GM12878 (cell line): ENCODE results near the gene GPR31. TPM values are rescaled to one million over a fixed set of nuclear protein-coding genes. Genes with fewer than 3 reads are reported as not detected.

Source experiments
- ATAC-seq: fragments of 200-7000 bp; cut with Tn5 transposase; 3 replicates; pipeline ENCODE4 v1.9.1; 2020; ENCODE audit warnings: mild to moderate bottlenecking, moderate library complexity
- BruUV-seq: library from RNA; stranded (reverse); fragments of 400-500 nt; replicated peaks from 2 replicates; lab custom pipeline; 2021; lab: Mats Ljungman, UMichigan
- CTCF ChIA-PET: fragments of 300-600 bp; sonication (Branson Sonifier 250); formaldehyde crosslinking; extraction: SDS; loops from one replicate; lab custom pipeline; 2021; ENCODE audit warnings: inconsistent platforms; lab: Yijun Ruan, JAX
- POLR2A ChIA-PET: fragments of 350-600 bp; formaldehyde crosslinking; extraction: SDS; loops from one replicate; lab custom pipeline; 2021; ENCODE audit warnings: inconsistent platforms; lab: Charles Lee
- RAD21 ChIA-PET: fragments of 300-600 bp; sonication (Branson Sonifier 250); formaldehyde crosslinking; loops from one replicate; lab custom pipeline; 2023; ENCODE audit warnings: antibody characterized with exemption; ENCODE audit not compliant: unreplicated experiment; lab: Charles Lee
- SMC1A ChIA-PET: fragments of 300-600 bp; sonication (Branson Sonifier 250); formaldehyde crosslinking; loops from one replicate; lab custom pipeline; 2023; ENCODE audit not compliant: unreplicated experiment, uncharacterized antibody; lab: Charles Lee
- DNase-seq: peaks from one replicate; pipeline ENCODE4 v3.0.0-alpha.2; 2011; ENCODE audit warnings: low read depth, low spot score
- FAIRE-seq: peaks from 3 replicates; lab custom pipeline; 2011; peaks lifted over from hg19 to GRCh38; lab: Jason Lieb, UNC
- H2AFZ ChIP-seq: 2 replicates; pipeline ENCODE4 v1.6.0; 2011; ENCODE audit warnings: low read depth, low read length, control low read depth; ENCODE audit not compliant: control insufficient read depth
- H3K27ac ChIP-seq: 2 replicates; pipeline ENCODE4 v1.5.1; 2011; ENCODE audit warnings: control low read depth; ENCODE audit not compliant: control insufficient read depth, insufficient read depth
- H3K27me3 ChIP-seq, 2 experiments: replicated peaks in 1 of 2; 2 replicates each; pipeline versions ENCODE4 v1.6.0 to v1.6.1; 2011; ENCODE audit warnings: low read length in 1 of 2; ENCODE audit not compliant: control insufficient read depth in 2 of 2, insufficient read depth in 2 of 2
- H3K36me3 ChIP-seq, 2 experiments: 2 replicates each; pipeline ENCODE4 v1.5.1; 2011; ENCODE audit warnings: low read length in 1 of 2; ENCODE audit not compliant: control insufficient read depth in 2 of 2, insufficient read depth in 2 of 2
- H3K4me1 ChIP-seq: 2 replicates; pipeline ENCODE4 v1.6.1; 2011; ENCODE audit warnings: mild to moderate bottlenecking, low read length, moderate library complexity, mixed read lengths; ENCODE audit not compliant: control insufficient read depth, insufficient read depth
- H3K4me2 ChIP-seq: 2 replicates; pipeline ENCODE4 v1.6.0; 2011; ENCODE audit warnings: control low read depth; ENCODE audit not compliant: control insufficient read depth, insufficient read depth
- H3K4me3 ChIP-seq: fragments of 200-600 bp; sonication (generic); 2 replicates; pipeline ENCODE4 v1.5.1; 2016
- H3K79me2 ChIP-seq: 2 replicates; pipeline ENCODE4 v1.6.0; 2011; ENCODE audit warnings: low read length; ENCODE audit not compliant: control insufficient read depth, insufficient read depth
- H3K9ac ChIP-seq: 2 replicates; pipeline ENCODE4 v1.8.0; 2011; ENCODE audit warnings: low read length, control low read depth, mixed read lengths; ENCODE audit not compliant: control insufficient read depth, insufficient read depth
- H3K9me3 ChIP-seq: replicated peaks from 3 replicates; pipeline ENCODE4 v1.5.1; 2011; ENCODE audit warnings: mild to moderate bottlenecking, low read length; ENCODE audit not compliant: control insufficient read depth, insufficient read depth
- H4K20me1 ChIP-seq: 2 replicates; pipeline ENCODE4 v1.6.0; 2011; ENCODE audit not compliant: control insufficient read depth, insufficient read depth
- LARP7 ChIP-seq: fragments of 450-650 bp; IDR thresholded peaks from 2 replicates; pipeline ENCODE4 v1.6.1; 2017; ENCODE audit warnings: mild to moderate bottlenecking
- SPI1 ChIP-seq: IDR thresholded peaks from 2 replicates; pipeline ENCODE4 v1.6.1; 2011; ENCODE audit warnings: low read depth, mild to moderate bottlenecking, low read length, moderate library complexity, borderline replicate concordance; ENCODE audit not compliant: insufficient read depth
- WGBS: methylation state at CpG from one replicate; pipeline ENCODE4 v1.1.6; 2016; ENCODE audit warnings: low lambda C conversion rate; ENCODE audit not compliant: insufficient replicate concordance, insufficient coverage; ENCODE audit errors: missing lambda C conversion rate; 5-methylcytosine and 5-hydroxymethylcytosine counted together
- in situ Hi-C: fragments of 300-500 bp; cut with MboI; formaldehyde crosslinking; loops from 9 replicates; pipeline ENCODE4 v1.14.3; 2018; ENCODE audit warnings: mixed read lengths
- intact Hi-C: fragments of 100-400 bp; cut with micrococcal nuclease; formaldehyde crosslinking; loops from one replicate; pipeline ENCODE4 v1.14.2; 2022; ENCODE audit not compliant: unreplicated experiment
- polyA plus RNA-seq, 11 experiments: library from polyadenylated mRNA; depleted of rRNA in 4 of 11; unstranded in 6 of 11; stranded (reverse) in 5 of 11; fragments of >200 nt; fragmentation: Nextera tagmentation in 4 of 11; fragmentation: Illumina TruSeq in 1 of 11; extraction: Ambion mirVana in 4 of 11; extraction: Trizol in 1 of 11; gene quantifications; 1 replicate in 1 of 11; 2 replicates in 10 of 11; pipeline versions ENCODE4 v1.2.1 to v1.2.3, GENCODE V29; 2011 to 2016; ENCODE audit warnings: inconsistent platforms in 2 of 11, missing spikeins in 2 of 11, low read depth in 1 of 11
- total RNA-seq, 4 experiments: library from RNA; depleted of rRNA in 3 of 4; stranded (reverse); fragments of >200 nt in 3 of 4; fragmentation: Illumina TruSeq in 1 of 4; extraction: Trizol in 1 of 4; gene quantifications; 2 replicates each; pipeline versions ENCODE4 v1.2.1 to v1.2.3, GENCODE V29; 2013 to 2021
- TF ChIP-seq, protein P1 (sequence below): IDR thresholded peaks from 2 replicates; pipeline ENCODE4 v1.6.1; 2012; ENCODE audit warnings: improper control_type of control experiment, low read depth, low read length; ENCODE audit not compliant: insufficient replicate concordance

The GPR31 gene
- total and polyA plus RNA-seq, 10 of the 15 experiments (the other 5 are each of a cell fraction or from before 2014, with no cell fraction given): not detected

DNA sequence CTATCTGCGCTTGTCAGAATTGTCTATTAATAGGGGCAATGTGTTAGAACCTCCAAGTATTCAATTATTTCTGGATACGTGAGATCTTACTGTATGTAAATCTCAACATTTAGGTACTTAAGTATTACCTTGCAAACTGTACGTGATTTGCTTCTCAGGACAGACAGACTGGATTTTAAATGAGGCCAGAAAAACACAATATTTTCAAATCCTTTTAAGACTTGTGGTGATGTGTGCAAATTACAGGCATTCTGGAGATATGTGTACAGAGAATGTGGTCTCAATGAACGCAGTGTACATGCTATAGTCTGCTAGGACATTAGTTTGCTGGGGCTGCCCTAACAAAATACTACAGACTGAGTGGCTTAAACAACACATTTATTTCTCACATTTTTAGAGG, 18.0 kb downstream of the GPR31 start:
- POLR2A ChIA-PET: interaction anchor here (0.8 to 2.0 kb wide), 4 partner anchors 10 to 26 kb away, joined by 3 to 15 read pairs (median 4); partner anchors contain the start of gene CCR6
- RAD21 ChIA-PET: interaction anchor here (1.2 to 9.3 kb wide), 15 partner anchors 11 to 189 kb away, joined by 3 to 120 read pairs (median 10); partner anchors contain the start of genes CCR6 and CEP43
- Histone ChIP-seq H3K9me3 (no peaks in the 10 kb centered on the region), H3K36me3 (peaks cover 0 to 2% of the 10 kb centered on the region in 2 experiments; a peak in 2 of 4 replicates), H2AFZ (no peak overlapping the region), H3K27me3 (no peaks in the 10 kb centered on the region), H3K79me2 (no peaks in the 10 kb centered on the region), H4K20me1 (no peaks in the 10 kb centered on the region), H3K4me2 (no peak overlapping the region), H3K4me3 (no peak overlapping the region), H3K4me1 (peaks cover 10% of the 10 kb centered on the region), H3K9ac (no peak overlapping the region), H3K27ac (no peak overlapping the region)
- no peak for DNase-seq
- intact Hi-C loops: no loop called here
- ATAC-seq: peak; percentile 50
- CTCF ChIA-PET: interaction anchor here (1.0 to 5.6 kb wide), 14 partner anchors 11 to 364 kb away, joined by 3 to 87 read pairs (median 26); partner anchors contain the start of genes CCR6 and CEP43
- in situ Hi-C loops: loop anchor here (10.0 to 25.0 kb wide), 2 partner anchors 127 to 365 kb away; no protein-coding TSS in a partner anchor
- TF ChIP-seq SPI1 (no peak), LARP7 (no peak)
- TF ChIP-seq, protein P1, sequence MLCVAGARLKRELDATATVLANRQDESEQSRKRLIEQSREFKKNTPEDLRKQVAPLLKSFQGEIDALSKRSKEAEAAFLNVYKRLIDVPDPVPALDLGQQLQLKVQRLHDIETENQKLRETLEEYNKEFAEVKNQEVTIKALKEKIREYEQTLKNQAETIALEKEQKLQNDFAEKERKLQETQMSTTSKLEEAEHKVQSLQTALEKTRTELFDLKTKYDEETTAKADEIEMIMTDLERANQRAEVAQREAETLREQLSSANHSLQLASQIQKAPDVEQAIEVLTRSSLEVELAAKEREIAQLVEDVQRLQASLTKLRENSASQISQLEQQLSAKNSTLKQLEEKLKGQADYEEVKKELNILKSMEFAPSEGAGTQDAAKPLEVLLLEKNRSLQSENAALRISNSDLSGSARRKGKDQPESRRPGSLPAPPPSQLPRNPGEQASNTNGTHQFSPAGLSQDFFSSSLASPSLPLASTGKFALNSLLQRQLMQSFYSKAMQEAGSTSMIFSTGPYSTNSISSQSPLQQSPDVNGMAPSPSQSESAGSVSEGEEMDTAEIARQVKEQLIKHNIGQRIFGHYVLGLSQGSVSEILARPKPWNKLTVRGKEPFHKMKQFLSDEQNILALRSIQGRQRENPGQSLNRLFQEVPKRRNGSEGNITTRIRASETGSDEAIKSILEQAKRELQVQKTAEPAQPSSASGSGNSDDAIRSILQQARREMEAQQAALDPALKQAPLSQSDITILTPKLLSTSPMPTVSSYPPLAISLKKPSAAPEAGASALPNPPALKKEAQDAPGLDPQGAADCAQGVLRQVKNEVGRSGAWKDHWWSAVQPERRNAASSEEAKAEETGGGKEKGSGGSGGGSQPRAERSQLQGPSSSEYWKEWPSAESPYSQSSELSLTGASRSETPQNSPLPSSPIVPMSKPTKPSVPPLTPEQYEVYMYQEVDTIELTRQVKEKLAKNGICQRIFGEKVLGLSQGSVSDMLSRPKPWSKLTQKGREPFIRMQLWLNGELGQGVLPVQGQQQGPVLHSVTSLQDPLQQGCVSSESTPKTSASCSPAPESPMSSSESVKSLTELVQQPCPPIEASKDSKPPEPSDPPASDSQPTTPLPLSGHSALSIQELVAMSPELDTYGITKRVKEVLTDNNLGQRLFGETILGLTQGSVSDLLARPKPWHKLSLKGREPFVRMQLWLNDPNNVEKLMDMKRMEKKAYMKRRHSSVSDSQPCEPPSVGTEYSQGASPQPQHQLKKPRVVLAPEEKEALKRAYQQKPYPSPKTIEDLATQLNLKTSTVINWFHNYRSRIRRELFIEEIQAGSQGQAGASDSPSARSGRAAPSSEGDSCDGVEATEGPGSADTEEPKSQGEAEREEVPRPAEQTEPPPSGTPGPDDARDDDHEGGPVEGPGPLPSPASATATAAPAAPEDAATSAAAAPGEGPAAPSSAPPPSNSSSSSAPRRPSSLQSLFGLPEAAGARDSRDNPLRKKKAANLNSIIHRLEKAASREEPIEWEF: no peak
- SMC1A ChIA-PET: interaction anchor here (0.9 to 12.4 kb wide), 11 partner anchors 12 to 365 kb away, joined by 3 to 351 read pairs (median 16); partner anchors contain the start of genes CCR6 and CEP43
- FAIRE-seq: no peak
- no TSS peak for BruUV-seq
- WGBS: 96% methylated on average over 4 of the region's 4 CpGs
